AG20443 (cell line): ENCODE measurements around the gene KLHDC8A.
"Not testable (repeated sequence)": the region's sequence is repeated elsewhere in the genome, so short reads cannot be mapped to it uniquely, and the experiment has no call there.

Experiments used
- DNase-seq: peaks from one replicate; pipeline ENCODE4 v3.0.0; 2012; ENCODE audit warnings: low spot score, mixed read lengths

The KLHDC8A gene

GRCh38 chr1:205371871-205372660 is 15.3 kb upstream of the KLHDC8A start:
- DNase-seq, result no peak

- no peak for DNase-seq
Observed at GRCh38 chr1:205370780-205371179, 14.1 kb upstream of the KLHDC8A start.

- DNase-seq, result no peak
Observed at GRCh38 chr1:205369701-205370123, 13.0 kb upstream of the KLHDC8A start.

GRCh38 chr1:205368478-205368877 is 11.8 kb upstream of the KLHDC8A start:
- no peak for DNase-seq

- no peak for DNase-seq
Observed at GRCh38 chr1:205365945-205366463, 9.3 kb upstream of the KLHDC8A start.

GRCh38 chr1:205365086-205365485 is 8.4 kb upstream of the KLHDC8A start:
- not testable (repeated sequence) for DNase-seq

GRCh38 chr1:205360891-205361290 is 4.2 kb upstream of the KLHDC8A start:
- no peak for DNase-seq

GRCh38 chr1:205359771-205360565 is 3.2 kb upstream of the KLHDC8A start:
- DNase-seq, result no peak

- DNase-seq, result no peak
Observed at GRCh38 chr1:205358579-205358978, 1.9 kb upstream of the KLHDC8A start.

GRCh38 chr1:205357567-205357966 is 845 bp upstream of the KLHDC8A start:
- no peak for DNase-seq

- DNase-seq, result no peak
Observed at GRCh38 chr1:205355075-205355453, 1.7 kb downstream of the KLHDC8A start.

- peak; percentile 61 for DNase-seq
Observed at GRCh38 chr1:205354259-205355074, 2.3 kb downstream of the KLHDC8A start.

GRCh38 chr1:205353612-205354011 is 3.1 kb downstream of the KLHDC8A start:
- DNase-seq, result no peak

- DNase-seq, result no peak
Observed at GRCh38 chr1:205353191-205353590, 3.5 kb downstream of the KLHDC8A start.

- no peak for DNase-seq
Observed at GRCh38 chr1:205351984-205352713, 4.6 kb downstream of the KLHDC8A start.

GRCh38 chr1:205350691-205351141 is 6.0 kb downstream of the KLHDC8A start:
- no peak for DNase-seq

GRCh38 chr1:205350124-205350523 is 6.6 kb downstream of the KLHDC8A start:
- DNase-seq, result no peak

- DNase-seq, result no peak
Observed at GRCh38 chr1:205348554-205349487, 7.9 kb downstream of the KLHDC8A start.

GRCh38 chr1:205346956-205347574 is 9.7 kb downstream of the KLHDC8A start:
- DNase-seq, result no peak

GRCh38 chr1:205345761-205346160 is 11.0 kb downstream of the KLHDC8A start:
- DNase-seq, result no peak
